ENCODE results near the gene ZBTB7C. TPM values are rescaled to one million over a fixed set of nuclear protein-coding genes. Genes with fewer than 3 reads are reported as not detected.
A peak's percentile ranks its signal among the peaks of the same experiment; 100 is the strongest.

ZBTB7C gene
- total and polyA plus RNA-seq, 3 experiments from 2014 or later: 0.13 TPM; not detected in 2

- Histone ChIP-seq H3K4me3 (ENCODE audit: low read length) (no peak overlapping the region), H3K27me3 (ENCODE audit: insufficient read depth, low read length, poor library complexity, severe bottlenecking) (peaks cover 10% of the 10 kb centered on the region), H3K27ac (ENCODE audit: low read depth, low read length) (no peak overlapping the region), H3K36me3 (ENCODE audit: insufficient read depth, low read length) (no peaks in the 10 kb centered on the region), H3K4me1 (ENCODE audit: insufficient read depth, low read length) (no peaks in the 10 kb centered on the region), H3K9me3 (ENCODE audit: low read length) (no peaks in the 10 kb centered on the region)
- peaks cover 0 to 5% (median 3%) of the 10 kb centered on the region in 5 donors for H3K9me3 Mint-ChIP-seq
- H3K27me3 Mint-ChIP-seq: peaks cover 49 to 80% of the 10 kb centered on the region in 2 donors
- H3K4me3 Mint-ChIP-seq: peak overlapping the region in 1 of 7 donors; percentile 46
- CTCF ChIA-PET: no interaction called here
- POLR2A ChIA-PET: no interaction called here
- DNase-seq: no peak
- no peak overlapping the region for H3K27ac Mint-ChIP-seq
- H3K36me3 Mint-ChIP-seq: no peaks in the 10 kb centered on the region
- peaks cover 11 to 18% (median 15%) of the 10 kb centered on the region in 3 donors for H3K4me1 Mint-ChIP-seq
These were observed 3.3 kb upstream of the ZBTB7C start for GRCh38 chr18:48412339-48412929.

GRCh38 chr18:48410095-48410920 lies 1.1 kb upstream of the ZBTB7C start:
- Mint-ChIP-seq H3K4me3 (peak overlapping the region; percentile 41 to 83 (median 72)), H3K9me3 (peaks cover 0 to 5% (median 3%) of the 10 kb centered on the region in 5 donors), H3K27ac (no peak overlapping the region), H3K27me3 (peaks cover 48 to 78% of the 10 kb centered on the region in 2 donors), H3K36me3 (no peaks in the 10 kb centered on the region), H3K4me1 (peaks cover 11 to 18% (median 15%) of the 10 kb centered on the region in 3 donors)
- ChIA-PET POLR2A (no interaction called here), CTCF (no interaction called here)
- H3K27me3 ChIP-seq (ENCODE audit: insufficient read depth, low read length, poor library complexity, severe bottlenecking): peaks cover 26% of the 10 kb centered on the region
- H3K9me3 ChIP-seq (ENCODE audit: low read length): no peaks in the 10 kb centered on the region
- no peaks in the 10 kb centered on the region for H3K4me1 ChIP-seq (ENCODE audit: insufficient read depth, low read length)
- DNase-seq: peak in 4 of 5 donors; percentile 18 to 28 (median 23)
- no peak overlapping the region for H3K4me3 ChIP-seq (ENCODE audit: low read length)
- H3K36me3 ChIP-seq (ENCODE audit: insufficient read depth, low read length): no peaks in the 10 kb centered on the region
- no peak overlapping the region for H3K27ac ChIP-seq (ENCODE audit: low read depth, low read length)

GRCh38 chr18:48409591-48410094 lies 460 bp upstream of the ZBTB7C start:
- H3K36me3 ChIP-seq (ENCODE audit: insufficient read depth, low read length): no peaks in the 10 kb centered on the region
- H3K27ac ChIP-seq (ENCODE audit: low read depth, low read length): no peak overlapping the region
- Mint-ChIP-seq H3K9me3 (peaks cover 0 to 5% (median 3%) of the 10 kb centered on the region in 5 donors), H3K27ac (no peak overlapping the region), H3K4me1 (peaks cover 11 to 18% (median 15%) of the 10 kb centered on the region in 3 donors), H3K27me3 (peaks cover 49 to 77% of the 10 kb centered on the region in 2 donors), H3K36me3 (no peaks in the 10 kb centered on the region), H3K4me3 (peak overlapping the region in 5 of 7 donors; percentile 36 to 61 (median 59))
- no peaks in the 10 kb centered on the region for H3K9me3 ChIP-seq (ENCODE audit: low read length)
- no peak for DNase-seq
- peaks cover 26% of the 10 kb centered on the region for H3K27me3 ChIP-seq (ENCODE audit: insufficient read depth, low read length, poor library complexity, severe bottlenecking)
- H3K4me3 ChIP-seq (ENCODE audit: low read length): no peak overlapping the region
- no peaks in the 10 kb centered on the region for H3K4me1 ChIP-seq (ENCODE audit: insufficient read depth, low read length)
- ChIA-PET CTCF (no interaction called here), POLR2A (no interaction called here)

GRCh38 chr18:48408111-48408726 lies 964 bp downstream of the ZBTB7C start:
- ChIA-PET POLR2A (no interaction called here), CTCF (no interaction called here)
- Mint-ChIP-seq H3K9me3 (peaks cover 0 to 3% (median 0%) of the 10 kb centered on the region in 5 donors), H3K4me1 (peaks cover 11 to 18% (median 15%) of the 10 kb centered on the region in 3 donors), H3K36me3 (no peaks in the 10 kb centered on the region), H3K27me3 (peaks cover 48 to 73% of the 10 kb centered on the region in 2 donors), H3K4me3 (peak overlapping the region; percentile 48 to 80 (median 71)), H3K27ac (no peak overlapping the region)
- no peaks in the 10 kb centered on the region for H3K36me3 ChIP-seq (ENCODE audit: insufficient read depth, low read length)
- no peak overlapping the region for H3K4me3 ChIP-seq (ENCODE audit: low read length)
- no peak overlapping the region for H3K27ac ChIP-seq (ENCODE audit: low read depth, low read length)
- no peaks in the 10 kb centered on the region for H3K9me3 ChIP-seq (ENCODE audit: low read length)
- no peak for DNase-seq
- peaks cover 26% of the 10 kb centered on the region for H3K27me3 ChIP-seq (ENCODE audit: insufficient read depth, low read length, poor library complexity, severe bottlenecking)
- H3K4me1 ChIP-seq (ENCODE audit: insufficient read depth, low read length): no peaks in the 10 kb centered on the region

- DNase-seq: no peak
- H3K27ac Mint-ChIP-seq: no peak overlapping the region
- H3K4me3 ChIP-seq (ENCODE audit: low read length): no peak overlapping the region
- no peaks in the 10 kb centered on the region for H3K36me3 ChIP-seq (ENCODE audit: insufficient read depth, low read length)
- H3K4me1 ChIP-seq (ENCODE audit: insufficient read depth, low read length): no peaks in the 10 kb centered on the region
- peaks cover 11 to 18% (median 15%) of the 10 kb centered on the region in 3 donors for H3K4me1 Mint-ChIP-seq
- H3K27me3 ChIP-seq (ENCODE audit: insufficient read depth, low read length, poor library complexity, severe bottlenecking): peaks cover 26% of the 10 kb centered on the region
- ChIA-PET CTCF (no interaction called here), POLR2A (no interaction called here)
- no peaks in the 10 kb centered on the region for H3K36me3 Mint-ChIP-seq
- H3K27me3 Mint-ChIP-seq: peaks cover 45 to 73% of the 10 kb centered on the region in 2 donors
- no peak overlapping the region for H3K27ac ChIP-seq (ENCODE audit: low read depth, low read length)
- peak overlapping the region; percentile 32 to 77 (median 65) for H3K4me3 Mint-ChIP-seq
- H3K9me3 Mint-ChIP-seq: peaks cover 0 to 3% (median 0%) of the 10 kb centered on the region in 5 donors
- H3K9me3 ChIP-seq (ENCODE audit: low read length): no peaks in the 10 kb centered on the region
These were observed 1.8 kb downstream of the ZBTB7C start for GRCh38 chr18:48407358-48407757.

GRCh38 chr18:48405978-48406377 lies 3.2 kb downstream of the ZBTB7C start:
- CTCF ChIA-PET: no interaction called here
- DNase-seq: no peak
- Mint-ChIP-seq H3K36me3 (no peaks in the 10 kb centered on the region), H3K4me1 (peaks cover 8 to 17% (median 13%) of the 10 kb centered on the region in 3 donors), H3K4me3 (no peak overlapping the region), H3K9me3 (peaks cover 0 to 3% (median 0%) of the 10 kb centered on the region in 5 donors), H3K27me3 (peaks cover 39 to 68% of the 10 kb centered on the region in 2 donors), H3K27ac (no peak overlapping the region)
- H3K4me1 ChIP-seq (ENCODE audit: insufficient read depth, low read length): no peaks in the 10 kb centered on the region
- peaks cover 16% of the 10 kb centered on the region for H3K27me3 ChIP-seq (ENCODE audit: insufficient read depth, low read length, poor library complexity, severe bottlenecking)
- H3K4me3 ChIP-seq (ENCODE audit: low read length): no peak overlapping the region
- H3K9me3 ChIP-seq (ENCODE audit: low read length): no peaks in the 10 kb centered on the region
- POLR2A ChIA-PET: no interaction called here
- no peaks in the 10 kb centered on the region for H3K36me3 ChIP-seq (ENCODE audit: insufficient read depth, low read length)
- H3K27ac ChIP-seq (ENCODE audit: low read depth, low read length): no peak overlapping the region

GRCh38 chr18:48404716-48405507 lies 4.3 kb downstream of the ZBTB7C start:
- Histone ChIP-seq H3K9me3 (ENCODE audit: low read length) (no peaks in the 10 kb centered on the region), H3K36me3 (ENCODE audit: insufficient read depth, low read length) (no peaks in the 10 kb centered on the region), H3K27me3 (ENCODE audit: insufficient read depth, low read length, poor library complexity, severe bottlenecking) (peaks cover 16% of the 10 kb centered on the region), H3K27ac (ENCODE audit: low read depth, low read length) (no peak overlapping the region), H3K4me1 (ENCODE audit: insufficient read depth, low read length) (no peaks in the 10 kb centered on the region), H3K4me3 (ENCODE audit: low read length) (no peak overlapping the region)
- H3K9me3 Mint-ChIP-seq: peaks cover 0 to 3% (median 0%) of the 10 kb centered on the region in 5 donors
- DNase-seq: no peak
- no peak overlapping the region for H3K4me3 Mint-ChIP-seq
- H3K36me3 Mint-ChIP-seq: no peaks in the 10 kb centered on the region
- CTCF ChIA-PET: no interaction called here
- peaks cover 4 to 11% (median 10%) of the 10 kb centered on the region in 3 donors for H3K4me1 Mint-ChIP-seq
- H3K27ac Mint-ChIP-seq: no peak overlapping the region
- H3K27me3 Mint-ChIP-seq: peaks cover 40 to 69% of the 10 kb centered on the region in 2 donors
- POLR2A ChIA-PET: no interaction called here
